NCI-H345 treated with DMSO at 0.1 percent for 48 hours (cell line): ENCODE results near the gene TMEM50A.
"Not testable (repeated sequence)": the region's sequence is repeated elsewhere in the genome, so short reads cannot be mapped to it uniquely, and the experiment has no call there.

Experiments
- DNase-seq: peaks from one replicate; lab custom pipeline; 2025; ENCODE audit not compliant: unreplicated experiment; lab: John Stamatoyannopoulos, UW

The TMEM50A gene

GRCh38 chr1:25338188-25338981 is at the start of gene TMEM50A:
TMEM50A (plus strand) TSS chr1:25338334; CDS start chr1:25340487, 2,153 bp downstream.
- DNase-seq: peak; percentile 40

GRCh38 chr1:25288573-25289101 is 49.5 kb upstream of the TMEM50A start:
- DNase-seq: not testable (repeated sequence)

- DNase-seq: not testable (repeated sequence)
Observed at GRCh38 chr1:25290043-25290442, 48.1 kb upstream of the TMEM50A start.

- DNase-seq: not testable (repeated sequence)
Observed at GRCh38 chr1:25293426-25293825, 44.7 kb upstream of the TMEM50A start.

GRCh38 chr1:25294889-25295826 is 43.0 kb upstream of the TMEM50A start:
- DNase-seq: not testable (repeated sequence)

GRCh38 chr1:25296501-25296900 is 41.6 kb upstream of the TMEM50A start:
- not testable (repeated sequence) for DNase-seq

- DNase-seq: not testable (repeated sequence)
Observed at GRCh38 chr1:25300729-25301128, 37.4 kb upstream of the TMEM50A start.

- not testable (repeated sequence) for DNase-seq
Observed at GRCh38 chr1:25302330-25302729, 35.8 kb upstream of the TMEM50A start.

GRCh38 chr1:25304936-25305335 is 33.2 kb upstream of the TMEM50A start:
- DNase-seq: not testable (repeated sequence)

GRCh38 chr1:25308168-25308567 is 30.0 kb upstream of the TMEM50A start:
- not testable (repeated sequence) for DNase-seq

GRCh38 chr1:25309085-25309484 is 29.0 kb upstream of the TMEM50A start:
- not testable (repeated sequence) for DNase-seq

GRCh38 chr1:25309486-25309885 is 28.6 kb upstream of the TMEM50A start:
- not testable (repeated sequence) for DNase-seq

GRCh38 chr1:25312806-25313470 is 25.2 kb upstream of the TMEM50A start:
- DNase-seq: not testable (repeated sequence)

GRCh38 chr1:25320314-25320938 is 17.7 kb upstream of the TMEM50A start:
- DNase-seq: not testable (repeated sequence)

GRCh38 chr1:25322127-25322526 is 16.0 kb upstream of the TMEM50A start:
- not testable (repeated sequence) for DNase-seq

- not testable (repeated sequence) for DNase-seq
Observed at GRCh38 chr1:25324407-25324806, 13.7 kb upstream of the TMEM50A start.

GRCh38 chr1:25327864-25328790 is 10.0 kb upstream of the TMEM50A start:
- DNase-seq: not testable (repeated sequence)

- not testable (repeated sequence) for DNase-seq
Observed at GRCh38 chr1:25328791-25329185, 9.3 kb upstream of the TMEM50A start.

GRCh38 chr1:25329336-25329735 is 8.8 kb upstream of the TMEM50A start:
- DNase-seq: not testable (repeated sequence)
